Ovary (tissue), 9 donors: ENCODE data around the gene TENT4B. TPM values are rescaled to one million over a fixed set of nuclear protein-coding genes. Genes with fewer than 3 reads are reported as not detected.

Source experiments
- DNase-seq, 5 donors: peaks; one replicate each; pipeline ENCODE4 v3.0.0-alpha.2; 2019 to 2020
- H3K27ac ChIP-seq, 2 donors: fragments of 200-600 bp; one replicate each; pipeline versions ENCODE4 v1.5.1 to v1.8.0; 2019 to 2022
- H3K27me3 ChIP-seq: fragments of 200-600 bp; one replicate; pipeline ENCODE4 v1.8.0; 2022
- H3K36me3 ChIP-seq: fragments of 200-600 bp; sonication (generic); one replicate; pipeline ENCODE4 v1.5.1; 2019
- H3K4me1 ChIP-seq: one replicate; pipeline ENCODE4 v1.8.1; 2013; ENCODE audit warnings: mild to moderate bottlenecking, moderate library complexity; ENCODE audit not compliant: insufficient read depth
- H3K4me3 ChIP-seq: fragments of 200-600 bp; sonication (generic); one replicate; pipeline ENCODE4 v1.5.1; 2017
- H3K9me3 ChIP-seq, 2 donors: fragments of 200-600 bp in 1 of 2; sonication (generic) in 1 of 2; one replicate each; pipeline versions ENCODE4 v1.5.1 to v1.8.1; 2013 to 2019; ENCODE audit warnings: mild to moderate bottlenecking in 1 of 2, moderate library complexity in 1 of 2
- EP300 ChIP-seq: sonication (generic); formaldehyde crosslinking; IDR thresholded peaks from one replicate; pipeline ENCODE4 v1.6.1; 2017; ENCODE audit warnings: antibody characterized with exemption
- POLR2A ChIP-seq: fragments of 450-650 bp; IDR thresholded peaks from one replicate; pipeline ENCODE4 v1.6.1; 2017; ENCODE audit warnings: antibody characterized with exemption, mild to moderate bottlenecking, moderate library complexity
- WGBS, 3 donors: extraction: QIAGEN DNeasy Blood & Tissue Kit in 1 of 3; methylation state at CpG; one replicate each; pipeline versions ENCODE4 v1.1.5 to v1.1.7; 2013 to 2017; 5-methylcytosine and 5-hydroxymethylcytosine counted together
- intact Hi-C, 4 donors: fragments of 100-400 bp; cut with DNase I; formaldehyde crosslinking; loops; one replicate each; pipeline versions ENCODE4 v1.11.0 to v1.15.1; 2022 to 2023
- polyA plus RNA-seq, 2 donors: library from polyadenylated mRNA; stranded (reverse); fragments of 200-250 nt in 1 of 2; fragments of 350-450 nt in 1 of 2; fragmentation: Illumina TruSeq in 1 of 2; extraction: RNeasy Lipid Tissue Mini Kit (QIAGEN cat#74804) in 1 of 2; gene quantifications; one replicate each; pipeline ENCODE4 v1.2.3, GENCODE V29; 2013 to 2014
- total RNA-seq, 7 donors: library from RNA; depleted of rRNA in 2 of 7; stranded (reverse); fragments of >200 nt in 2 of 7; fragmentation: NEBNext Ultra II Directional in 3 of 7; extraction: Animal tissue kit (Norgen Biotek cat#: 25700) in 3 of 7; gene quantifications; one replicate each; pipeline versions ENCODE4 v1.1.0 to v1.2.4, GENCODE V29; 2016 to 2023
- TF ChIP-seq, protein P1 (sequence below), 3 donors: fragments of 450-650 bp in 2 of 3; fragments of 200-600 bp in 1 of 3; IDR thresholded peaks; one replicate each; pipeline versions ENCODE4 v1.5.1 to v1.8.0; 2016 to 2022; ENCODE audit warnings: antibody characterized with exemption in 3 of 3, mild to moderate bottlenecking in 1 of 3
- donor health status: DM: no; HTN: no; CAD: no; lungs with moderate emphysema.
- donor health status: DM: no; HTN: no; CAD: no.
- donor health status: Bipolar disorder and iron deficiency.
- donor health status: DM: yes; HTN: yes; CAD: no.
- donor health status: DM: no; HTN: no; CAD: no.
- donor health status: DM: yes; HTN: yes; CAD: no.

The TENT4B gene
- total and polyA plus RNA-seq, 9 donors: 5.3 to 17.7 (median 12.3) TPM

DNA sequence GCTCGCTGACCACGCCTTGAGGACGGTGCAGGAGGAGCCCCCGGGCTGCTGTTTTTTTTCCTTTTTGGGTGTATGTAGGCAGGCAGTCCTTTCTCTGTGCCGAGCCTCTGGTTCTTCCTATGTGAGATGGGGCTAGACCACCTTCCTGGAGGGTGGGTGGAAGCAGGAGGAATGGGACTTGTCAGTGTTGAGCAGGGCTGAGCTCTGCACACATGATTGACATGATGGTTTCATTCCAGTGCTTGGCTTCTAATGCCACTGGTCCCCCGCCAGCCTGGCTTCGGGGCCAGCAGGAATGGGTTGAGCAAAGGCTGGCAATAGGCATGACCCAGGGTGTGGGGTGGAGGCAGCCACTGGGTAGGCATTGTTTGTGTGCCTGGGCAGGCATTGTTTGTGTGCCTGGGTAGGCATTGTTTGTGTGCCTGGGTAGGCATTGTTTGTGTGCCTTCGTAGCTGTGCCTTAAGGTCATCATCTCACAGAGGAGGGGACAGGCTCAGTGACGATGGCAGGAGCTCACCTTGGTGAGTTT is 99.0 kb downstream of the TENT4B start:
- Histone ChIP-seq H3K4me3 (no peak overlapping the region), H3K36me3 (no peaks in the 10 kb centered on the region), H3K27me3 (no peaks in the 10 kb centered on the region), H3K27ac (peak overlapping the region in 1 of 2 donors; percentile 46), H3K9me3 (no peaks in the 10 kb centered on the region), H3K4me1 (peaks cover 4% of the 10 kb centered on the region)
- intact Hi-C loops: no loop called here
- TF ChIP-seq EP300: no peak
- TF ChIP-seq POLR2A: no peak
- TF ChIP-seq, protein P1, sequence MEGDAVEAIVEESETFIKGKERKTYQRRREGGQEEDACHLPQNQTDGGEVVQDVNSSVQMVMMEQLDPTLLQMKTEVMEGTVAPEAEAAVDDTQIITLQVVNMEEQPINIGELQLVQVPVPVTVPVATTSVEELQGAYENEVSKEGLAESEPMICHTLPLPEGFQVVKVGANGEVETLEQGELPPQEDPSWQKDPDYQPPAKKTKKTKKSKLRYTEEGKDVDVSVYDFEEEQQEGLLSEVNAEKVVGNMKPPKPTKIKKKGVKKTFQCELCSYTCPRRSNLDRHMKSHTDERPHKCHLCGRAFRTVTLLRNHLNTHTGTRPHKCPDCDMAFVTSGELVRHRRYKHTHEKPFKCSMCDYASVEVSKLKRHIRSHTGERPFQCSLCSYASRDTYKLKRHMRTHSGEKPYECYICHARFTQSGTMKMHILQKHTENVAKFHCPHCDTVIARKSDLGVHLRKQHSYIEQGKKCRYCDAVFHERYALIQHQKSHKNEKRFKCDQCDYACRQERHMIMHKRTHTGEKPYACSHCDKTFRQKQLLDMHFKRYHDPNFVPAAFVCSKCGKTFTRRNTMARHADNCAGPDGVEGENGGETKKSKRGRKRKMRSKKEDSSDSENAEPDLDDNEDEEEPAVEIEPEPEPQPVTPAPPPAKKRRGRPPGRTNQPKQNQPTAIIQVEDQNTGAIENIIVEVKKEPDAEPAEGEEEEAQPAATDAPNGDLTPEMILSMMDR (IDR thresholded peaks at IDR 0.05): no peak
- WGBS, 3 donors: 86 to 91% (median 88%) methylated on average over 9 of the region's 9 CpGs
- DNase-seq: peak in 1 of 5 donors; percentile 30

DNA sequence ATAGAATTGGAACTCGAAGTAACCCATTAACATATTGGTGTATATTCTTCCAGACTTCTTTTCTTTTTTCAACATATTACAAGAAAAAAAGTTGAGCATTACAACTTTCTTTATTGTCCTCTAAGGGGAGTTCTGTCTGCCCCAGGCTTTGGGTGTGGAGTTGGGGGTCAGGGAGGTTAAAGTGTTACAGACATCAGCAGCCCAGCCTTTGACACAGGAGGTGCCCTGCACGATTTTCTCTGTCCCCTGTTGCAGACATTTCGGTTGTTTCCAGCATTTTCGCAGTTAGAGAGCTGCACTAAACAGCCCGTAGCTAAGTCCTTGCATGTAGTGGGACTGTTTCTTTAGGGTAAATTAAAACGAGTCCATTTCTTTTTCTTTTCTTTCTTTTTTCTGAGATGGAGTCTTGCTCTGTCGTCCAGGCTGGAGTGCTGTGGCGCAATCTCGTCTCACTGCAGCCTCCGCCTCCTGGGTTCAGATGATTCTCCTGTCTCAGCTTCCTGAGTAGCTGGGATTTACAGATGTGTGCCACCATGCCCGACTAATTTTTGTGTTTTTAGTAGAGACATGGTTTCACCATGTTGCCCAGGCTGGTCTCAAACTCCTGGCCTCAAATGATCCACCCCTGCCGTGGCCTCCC is 99.9 kb downstream of the TENT4B start:
- H3K9me3 ChIP-seq: no peaks in the 10 kb centered on the region
- H3K36me3 ChIP-seq: no peaks in the 10 kb centered on the region
- no peak overlapping the region for H3K27ac ChIP-seq
- H3K4me3 ChIP-seq: no peak overlapping the region
- no peak for TF ChIP-seq POLR2A
- TF ChIP-seq, protein P1 (IDR thresholded peaks at IDR 0.05): no peak
- no peak for TF ChIP-seq EP300
- intact Hi-C loops: no loop called here
- DNase-seq: no peak
- 75 to 81% (median 79%) methylated on average over 12 of the region's 12 CpGs for WGBS, 3 donors
- H3K4me1 ChIP-seq: peaks cover 4% of the 10 kb centered on the region
- no peaks in the 10 kb centered on the region for H3K27me3 ChIP-seq

DNA sequence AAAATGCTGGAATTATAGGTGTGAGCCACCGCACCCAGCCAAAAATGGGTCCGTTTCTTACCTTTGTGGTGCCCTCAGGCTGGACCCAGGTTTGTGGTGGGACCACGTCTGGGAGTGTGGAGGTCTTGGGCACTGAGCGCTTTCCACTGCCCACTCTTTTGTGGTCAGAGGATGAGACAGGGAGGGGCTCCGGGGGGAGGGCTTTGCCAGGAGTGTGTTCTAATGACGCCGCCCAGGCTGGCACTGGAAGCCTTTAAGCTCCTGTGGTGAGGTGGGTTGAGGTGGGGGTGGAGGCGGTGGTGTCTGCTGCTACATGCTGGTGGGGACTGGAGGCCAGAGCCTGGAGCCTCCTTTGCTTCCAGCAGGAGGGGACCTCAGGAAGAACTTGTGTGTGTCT is 100.4 kb downstream of the TENT4B start:
- intact Hi-C loops: no loop called here
- Histone ChIP-seq H3K36me3 (no peaks in the 10 kb centered on the region), H3K9me3 (no peaks in the 10 kb centered on the region), H3K4me1 (peaks cover 4% of the 10 kb centered on the region), H3K27me3 (no peaks in the 10 kb centered on the region), H3K27ac (no peak overlapping the region), H3K4me3 (no peak overlapping the region)
- WGBS, 3 donors: 94 to 96% (median 94%) methylated on average over 8 of the region's 8 CpGs
- DNase-seq: peak in 1 of 5 donors; percentile 22
- TF ChIP-seq EP300 (no peak), POLR2A (no peak)
- TF ChIP-seq, protein P1 (IDR thresholded peaks at IDR 0.05): no peak

DNA sequence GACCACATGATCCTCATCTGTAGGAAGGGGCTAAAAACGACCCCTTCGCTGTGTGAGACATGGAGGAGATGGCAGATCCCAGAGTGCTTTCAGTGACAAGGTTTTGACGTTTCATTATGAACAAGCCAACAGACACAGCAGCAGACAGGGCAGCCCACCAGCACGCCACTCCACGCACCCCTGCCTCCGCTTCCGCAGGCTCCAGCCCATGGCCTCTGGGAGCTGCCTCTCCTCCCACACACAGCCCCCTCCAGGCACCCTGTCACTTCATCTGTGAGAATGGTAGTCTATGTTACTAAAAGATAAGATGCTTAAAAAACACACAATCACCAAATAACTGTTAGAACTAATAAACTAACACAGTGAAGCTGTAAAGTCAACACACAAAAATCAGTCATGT is 101.0 kb downstream of the TENT4B start:
- Histone ChIP-seq H3K27me3 (no peaks in the 10 kb centered on the region), H3K9me3 (no peaks in the 10 kb centered on the region), H3K36me3 (no peaks in the 10 kb centered on the region), H3K4me1 (peaks cover 4% of the 10 kb centered on the region), H3K27ac (no peak overlapping the region), H3K4me3 (no peak overlapping the region)
- intact Hi-C loops: no loop called here
- TF ChIP-seq EP300 (no peak), POLR2A (no peak)
- TF ChIP-seq, protein P1 (IDR thresholded peaks at IDR 0.05): no peak
- WGBS, 3 donors: 64 to 78% (median 76%) methylated on average over 7 of the region's 7 CpGs
- no peak for DNase-seq
